Spleen (tissue), 13 donors: ENCODE measurements around the gene EPB41. TPM values are rescaled to one million over a fixed set of nuclear protein-coding genes. Genes with fewer than 3 reads are reported as not detected.

ENCODE experiments used
- DNase-seq: peaks from one replicate; pipeline ENCODE4 v3.0.0-alpha.2; 2020
- H3K27ac ChIP-seq, 8 donors: fragments of 200-600 bp; sonication (generic) in 7 of 8; 1 replicate in 4 of 8; 2 replicates in 4 of 8; pipeline versions ENCODE4 v1.5.0 to v1.8.0; 2016 to 2021; ENCODE audit warnings: inconsistent platforms in 4 of 8, mild to moderate bottlenecking in 4 of 8, moderate library complexity in 1 of 8
- H3K27me3 ChIP-seq, 7 donors: fragments of 200-600 bp; sonication (generic) in 6 of 7; replicated peaks in 1 of 7; 1 replicate in 4 of 7; 2 replicates in 3 of 7; pipeline versions ENCODE4 v1.5.0 to v1.8.0; 2016 to 2021; ENCODE audit warnings: inconsistent platforms in 3 of 7, mild to moderate bottlenecking in 1 of 7
- H3K36me3 ChIP-seq, 6 donors: fragments of 200-600 bp; sonication (generic) in 5 of 6; 1 replicate in 4 of 6; 2 replicates in 2 of 6; pipeline versions ENCODE4 v1.5.0 to v1.8.0; 2016 to 2021; ENCODE audit warnings: inconsistent platforms in 2 of 6
- H3K4me1 ChIP-seq, 6 donors: fragments of 200-600 bp; sonication (generic) in 5 of 6; 1 replicate in 3 of 6; 2 replicates in 3 of 6; pipeline versions ENCODE4 v1.5.0 to v1.8.0; 2016 to 2021; ENCODE audit warnings: inconsistent platforms in 3 of 6
- H3K4me3 ChIP-seq, 8 donors: fragments of 200-600 bp; sonication (generic) in 7 of 8; 1 replicate in 4 of 8; 2 replicates in 4 of 8; pipeline versions ENCODE4 v1.5.0 to v1.8.0; 2016 to 2021; ENCODE audit warnings: inconsistent platforms in 4 of 8, mild to moderate bottlenecking in 4 of 8, moderate library complexity in 2 of 8
- H3K9me3 ChIP-seq, 8 donors: fragments of 200-600 bp; sonication (generic) in 7 of 8; 1 replicate in 4 of 8; 2 replicates in 4 of 8; pipeline versions ENCODE4 v1.5.0 to v1.8.0; 2016 to 2021; ENCODE audit warnings: inconsistent platforms in 4 of 8
- CTCF ChIP-seq, 11 experiments: fragments of 200-600 bp in 7 of 11; fragments of 450-650 bp in 4 of 11; sonication (generic) in 4 of 11; IDR thresholded peaks in 8 of 11; conservative IDR thresholded peaks in 3 of 11; 1 replicate in 7 of 11; 2 replicates in 4 of 11; pipeline versions ENCODE4 v1.4.0 to v1.8.0; 2016 to 2021; ENCODE audit warnings: antibody characterized with exemption in 11 of 11, inconsistent platforms in 4 of 11, mild to moderate bottlenecking in 1 of 11
- POLR2A ChIP-seq, 3 donors: fragments of 450-650 bp; IDR thresholded peaks; one replicate each; pipeline ENCODE4 v1.5.1; 2017; ENCODE audit warnings: antibody characterized with exemption in 3 of 3, mild to moderate bottlenecking in 1 of 3
- POLR2AphosphoS5 ChIP-seq, 3 donors: sonication (generic); formaldehyde crosslinking; IDR thresholded peaks; one replicate each; pipeline ENCODE4 v1.5.1; 2017; ENCODE audit warnings: antibody characterized with exemption in 3 of 3
- WGBS, 5 donors: extraction: QIAGEN DNeasy Blood & Tissue Kit in 3 of 5; methylation state at CpG; one replicate each; pipeline versions ENCODE4 v1.1.5 to v1.1.7; 2013 to 2018; 5-methylcytosine and 5-hydroxymethylcytosine counted together
- intact Hi-C: fragments of 100-400 bp; cut with DNase I; formaldehyde crosslinking; loops from one replicate; pipeline ENCODE4 v1.15.0; 2023; ENCODE audit warnings: low total_unique reads
- long read RNA-seq, 2 donors: transcript quantifications; one replicate each; lab custom pipeline, GENCODE V29; 2026
- polyA plus RNA-seq, 3 donors: library from polyadenylated mRNA; stranded (reverse); fragments of 200-250 nt; gene quantifications; one replicate each; pipeline ENCODE4 v1.2.1, GENCODE V29; 2013
- total RNA-seq, 7 donors: library from RNA; depleted of rRNA in 3 of 7; stranded (reverse); fragments of >200 nt in 3 of 7; fragmentation: NEBNext Ultra II Directional in 4 of 7; extraction: Animal tissue kit (Norgen Biotek cat#: 25700) in 4 of 7; gene quantifications; one replicate each; pipeline versions ENCODE4 v1.1.0 to v1.2.1, GENCODE V29; 2016 to 2021
- donor health status: healthy with polysubstance abuse.
- donor health status: DM: no; HTN: no; CAD: no; lungs with moderate emphysema.
- donor health status: DM: no; HTN: no; CAD: no.
- donor health status: Bipolar disorder and iron deficiency.
- donor health status: healthy.
- donor health status: DM: no; HTN: no; CAD: no.
- donor health status: DM: yes; HTN: yes; CAD: no.

Gene EPB41
- total RNA-seq (100 to 1,000 TPM in 1 of 7 donors, 10 to 100 TPM in 6; 53.6 to 156 (median 82.3) TPM), polyA plus RNA-seq (10 to 100 TPM in 1 of 3 donors, 1 to 10 TPM in 2; 6.3 to 14.8 (median 8.7) TPM)
- long read RNA-seq, donor 1, full-length matches to known transcripts, result 1 of 1 reads
- long read RNA-seq, donor 1, partial matches to known transcripts, result 0 of 1 reads
- long read RNA-seq, donor 1, other reads (novel, unspliced or antisense), result 0 of 1 reads
- long read RNA-seq, donor 2, partial matches to known transcripts, result 0 of 1 reads
- long read RNA-seq, donor 2, other reads (novel, unspliced or antisense), result 0 of 1 reads

- intact Hi-C loops, result no loop called here
Measured at GRCh38 chr1:28914228-28915030, at the start of gene EPB41. EPB41 (plus strand) TSS chr1:28914569; CDS start chr1:28987438, 72,869 bp downstream.

GRCh38 chr1:28864695-28865094, 49.7 kb upstream of the EPB41 start:
- 73 to 82% (median 77%) methylated on average over 6 of the region's 6 CpGs for WGBS, 5 donors
- no peak for TF ChIP-seq CTCF (IDR thresholded peaks at IDR 0.05 in 8 of 11, conservative IDR thresholded peaks at IDR 0.05 in 3 of 11)
- no peak for TF ChIP-seq POLR2AphosphoS5 (IDR thresholded peaks at IDR 0.05)
- TF ChIP-seq POLR2A (IDR thresholded peaks at IDR 0.05), result no peak
- peaks cover 0 to 21% (median 0%) of the 10 kb centered on the region in 7 donors for H3K27me3 ChIP-seq
- DNase-seq, result no peak
- no peaks in the 10 kb centered on the region for H3K36me3 ChIP-seq
- intact Hi-C loops, result no loop called here
- H3K4me3 ChIP-seq, result no peak overlapping the region
- H3K9me3 ChIP-seq, result no peaks in the 10 kb centered on the region
- no peak overlapping the region for H3K27ac ChIP-seq
- H3K4me1 ChIP-seq, result no peaks in the 10 kb centered on the region

More at GRCh38 chr1:28914228-28915030, at the start of gene EPB41:
- Histone ChIP-seq H3K4me1 (peaks cover 12 to 59% (median 44%) of the 10 kb centered on the region in 6 donors), H3K27me3 (no peaks in the 10 kb centered on the region), H3K36me3 (peaks cover 0 to 7% (median 0%) of the 10 kb centered on the region in 6 donors), H3K4me3 (peak within 1 kb of the TSS; percentile 72 to 98 (median 93)), H3K9me3 (no peaks in the 10 kb centered on the region), H3K27ac (peak within 1 kb of the TSS; percentile 48 to 86 (median 80))
- peak; percentile 97 for DNase-seq
- 0% methylated on average over 35 to 95 of the region's 95 CpGs for WGBS, 5 donors
- TF ChIP-seq POLR2A (IDR thresholded peaks at IDR 0.05) (peak in 1 of 3 donors; percentile 55), POLR2AphosphoS5 (IDR thresholded peaks at IDR 0.05) (peak; percentile 85 to 90 (median 86)), CTCF (IDR thresholded peaks at IDR 0.05 in 8 of 11, conservative IDR thresholded peaks at IDR 0.05 in 3 of 11) (peak in 1 of 11 experiments; percentile 25)

GRCh38 chr1:28865997-28866650, 48.2 kb upstream of the EPB41 start:
- no peaks in the 10 kb centered on the region for H3K36me3 ChIP-seq
- peaks cover 0 to 24% (median 0%) of the 10 kb centered on the region in 7 donors for H3K27me3 ChIP-seq
- no peak for DNase-seq
- no peak for TF ChIP-seq POLR2A (IDR thresholded peaks at IDR 0.05)
- TF ChIP-seq CTCF (IDR thresholded peaks at IDR 0.05 in 8 of 11, conservative IDR thresholded peaks at IDR 0.05 in 3 of 11), result no peak
- no peak for TF ChIP-seq POLR2AphosphoS5 (IDR thresholded peaks at IDR 0.05)
- H3K9me3 ChIP-seq, result no peaks in the 10 kb centered on the region
- H3K4me1 ChIP-seq, result no peaks in the 10 kb centered on the region
- 65 to 87% (median 77%) methylated on average over 10 of the region's 10 CpGs for WGBS, 5 donors
- no peak overlapping the region for H3K27ac ChIP-seq
- intact Hi-C loops, result no loop called here
- H3K4me3 ChIP-seq, result no peak overlapping the region
